Measurements from ENCODE around the gene PFKFB3.
A peak's percentile ranks its signal among the peaks of the same experiment; 100 is the strongest.
"Not testable (repeated sequence)": the region's sequence is repeated elsewhere in the genome, so short reads cannot be mapped to it uniquely, and the experiment has no call there.

Gene PFKFB3

DNA sequence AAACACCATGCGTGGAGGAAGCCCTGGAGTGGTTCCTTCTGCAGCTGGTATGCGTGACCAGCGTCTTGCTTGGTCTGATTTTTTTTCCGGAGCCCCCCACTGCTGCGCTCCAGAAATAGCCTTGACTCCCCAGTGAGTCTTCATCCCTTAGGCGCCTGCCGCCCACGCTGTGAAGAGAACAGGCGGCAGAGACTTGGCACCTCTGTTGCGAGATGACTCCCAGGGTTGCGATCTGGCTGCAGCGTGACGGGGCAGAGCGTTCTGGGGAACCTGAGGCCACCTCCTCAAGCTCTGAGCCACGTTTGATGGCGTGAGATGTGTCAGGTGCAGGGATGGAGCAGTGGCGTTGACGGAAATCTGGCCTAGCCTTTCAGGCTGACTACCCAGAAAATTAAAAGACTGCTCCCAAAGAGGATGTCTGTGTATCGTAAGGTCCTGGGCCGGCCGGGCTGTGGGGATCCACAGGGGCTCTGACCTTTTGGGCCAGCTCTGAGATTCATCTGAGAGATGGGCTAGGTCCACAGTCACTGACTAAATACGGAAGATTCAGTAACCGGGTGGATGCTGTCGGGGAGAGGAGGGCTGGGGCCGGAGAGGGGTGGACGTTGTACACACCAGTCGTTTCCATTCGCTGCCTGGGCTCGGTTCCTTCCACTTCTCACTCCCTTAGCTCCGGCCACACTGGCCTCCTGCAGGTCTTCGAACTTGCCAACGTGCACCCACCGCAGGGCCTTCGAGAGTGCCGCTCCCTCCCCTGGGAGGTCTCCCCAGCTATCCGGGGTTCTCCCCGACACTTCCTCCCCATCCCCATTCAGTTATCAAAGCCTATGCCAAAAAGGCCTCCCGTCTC lies 33.8 kb downstream of the PFKFB3 start:
- no peak for DNase-seq (ENCODE audit: low spot score)

DNA sequence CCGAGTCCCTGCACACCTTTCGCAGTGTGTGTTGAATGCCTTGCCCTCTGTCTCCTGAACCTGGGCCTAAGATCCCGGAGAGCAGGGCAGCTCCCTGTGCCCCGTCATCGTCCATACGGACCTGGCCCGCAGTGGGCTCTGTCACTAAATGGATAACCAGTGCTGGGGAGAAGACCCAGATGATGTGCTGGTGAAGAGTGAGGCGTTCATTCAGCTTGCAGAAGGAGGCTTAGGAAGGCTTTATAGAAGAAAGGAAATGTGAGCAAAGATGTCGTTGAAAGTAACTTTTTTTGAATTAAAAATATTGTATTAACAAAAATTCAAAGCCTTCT lies 34.4 kb downstream of the PFKFB3 start:
- no peak for DNase-seq (ENCODE audit: low spot score)

DNA sequence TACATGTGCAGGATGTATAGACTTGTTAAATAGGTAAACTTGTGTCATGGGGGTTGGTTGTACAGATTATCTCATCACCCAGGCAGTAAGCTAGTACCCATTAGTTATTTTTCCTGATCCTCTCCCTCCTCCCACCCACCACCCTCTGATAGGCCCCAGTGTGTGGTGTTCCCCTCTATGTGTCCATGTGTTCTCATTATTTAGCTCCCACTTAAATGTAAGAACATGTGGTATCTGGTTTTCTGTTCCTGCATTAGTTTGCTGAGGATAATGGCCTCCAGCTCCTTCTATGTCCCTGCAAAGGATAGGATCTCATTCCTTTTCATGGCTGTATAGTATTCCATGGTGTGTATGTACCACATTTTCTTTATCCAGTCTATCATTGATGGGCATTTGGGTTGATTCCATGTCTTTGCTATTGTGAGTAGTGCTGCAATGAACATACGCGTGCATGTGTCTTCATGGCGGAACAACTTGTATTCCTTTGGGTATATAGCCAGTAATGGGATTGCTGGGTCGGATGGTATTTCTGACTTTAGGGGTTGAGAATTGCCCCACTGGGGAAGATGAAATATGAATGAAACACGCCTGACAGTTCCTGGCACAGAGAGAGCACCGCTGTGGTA lies 36.0 kb downstream of the PFKFB3 start:
- DNase-seq (ENCODE audit: low spot score), result not testable (repeated sequence)

GRCh38 chr10:6239213-6239991 lies 36.7 kb downstream of the PFKFB3 start:
- DNase-seq (ENCODE audit: low spot score), result peak; percentile 90

DNA sequence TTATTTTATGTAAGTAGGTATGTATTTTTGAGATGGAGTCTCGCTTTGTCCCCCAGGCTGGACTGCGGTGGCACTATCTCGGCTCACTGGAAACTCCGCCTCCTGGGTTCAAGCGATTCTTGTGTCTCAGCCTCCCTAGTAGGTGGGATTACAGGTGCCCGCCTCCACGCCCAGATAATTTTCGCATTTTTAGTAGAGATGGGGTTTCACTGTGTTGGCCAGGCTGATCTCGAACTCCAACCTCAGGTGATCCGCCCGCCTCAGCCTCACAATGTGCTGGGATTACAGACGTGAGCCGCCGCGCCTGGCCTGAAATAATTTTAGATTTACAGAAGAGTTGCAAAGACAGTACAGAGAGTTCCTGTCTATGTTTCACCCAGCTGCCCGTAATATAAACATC lies 37.5 kb downstream of the PFKFB3 start:
- DNase-seq (ENCODE audit: low spot score), result no peak

- no peak for DNase-seq (ENCODE audit: low spot score)
These were observed 39.4 kb downstream of the PFKFB3 start for GRCh38 chr10:6242089-6242488.

DNA sequence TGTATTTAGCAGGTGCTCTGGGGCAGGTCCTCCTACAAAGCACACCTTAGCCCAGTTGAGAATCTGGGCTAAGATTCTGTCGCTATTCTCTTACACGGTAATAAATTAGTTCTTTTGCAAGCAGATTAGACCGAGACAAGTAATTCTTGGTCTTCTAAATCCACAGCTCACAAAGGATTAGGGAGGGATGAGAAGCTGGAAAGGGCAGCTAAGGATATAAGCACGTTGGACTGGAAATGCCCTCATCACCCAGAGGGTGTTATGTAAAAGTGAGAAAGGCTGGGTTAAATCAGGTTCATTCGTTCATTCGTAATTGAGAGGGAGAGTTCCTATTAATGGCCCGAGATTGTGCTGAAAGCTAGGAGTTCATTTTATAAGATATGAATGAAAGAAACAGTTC lies 41.8 kb downstream of the PFKFB3 start:
- no peak for DNase-seq (ENCODE audit: low spot score)

GRCh38 chr10:6247041-6247712 lies 44.4 kb downstream of the PFKFB3 start:
- DNase-seq (ENCODE audit: low spot score), result no peak

- DNase-seq (ENCODE audit: low spot score), result not testable (repeated sequence)
These were observed 46.2 kb downstream of the PFKFB3 start for GRCh38 chr10:6248908-6249307.

DNA sequence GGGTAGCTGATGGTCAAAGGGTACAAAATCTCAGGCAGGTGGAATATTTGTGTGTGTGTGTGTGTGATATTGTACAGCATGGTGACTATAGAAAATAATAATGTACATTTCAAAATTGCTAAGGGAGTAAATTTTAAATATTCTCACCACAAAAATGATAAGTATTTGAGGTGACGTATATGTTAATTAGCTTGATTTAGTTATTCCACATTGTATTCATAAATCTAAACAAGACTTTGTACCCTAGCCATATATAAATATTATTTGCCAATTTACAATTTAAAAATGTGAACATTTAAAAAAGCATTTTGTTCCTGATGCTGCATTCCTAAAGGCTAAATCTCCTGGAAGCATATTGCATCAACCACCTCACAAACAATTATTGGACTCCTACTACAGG lies 47.0 kb downstream of the PFKFB3 start:
- no peak for DNase-seq (ENCODE audit: low spot score)

GRCh38 chr10:6250745-6251144 lies 48.0 kb downstream of the PFKFB3 start:
- no peak for DNase-seq (ENCODE audit: low spot score)

- no peak for DNase-seq (ENCODE audit: low spot score)
These were observed 51.5 kb downstream of the PFKFB3 start for GRCh38 chr10:6254201-6254600.

DNA sequence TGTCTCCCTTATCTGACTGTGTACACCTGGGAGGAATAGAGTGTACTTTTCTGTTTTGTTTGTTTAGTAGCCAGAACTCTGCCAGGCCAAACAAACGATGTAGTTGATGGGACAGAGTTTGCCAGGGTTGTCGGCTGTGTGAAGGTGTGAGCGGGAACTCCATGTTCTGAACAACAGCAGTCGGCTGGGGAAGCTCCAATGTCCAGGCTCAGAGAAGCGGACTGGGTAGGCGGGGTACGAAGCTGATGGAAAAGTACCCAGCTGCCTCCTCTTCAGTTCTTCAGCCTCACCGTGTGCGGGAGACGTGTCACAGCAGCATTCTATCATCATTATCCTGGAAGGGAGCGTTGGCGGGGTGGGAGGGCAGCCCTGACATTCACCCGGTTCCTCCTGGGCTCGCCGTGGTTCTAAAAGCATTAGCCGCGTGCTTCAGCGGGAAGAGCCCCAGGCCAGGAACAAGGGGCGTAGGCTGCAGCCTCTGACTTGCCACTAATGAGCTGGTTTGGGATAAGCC lies 52.9 kb downstream of the PFKFB3 start:
- DNase-seq (ENCODE audit: low spot score), result no peak

DNA sequence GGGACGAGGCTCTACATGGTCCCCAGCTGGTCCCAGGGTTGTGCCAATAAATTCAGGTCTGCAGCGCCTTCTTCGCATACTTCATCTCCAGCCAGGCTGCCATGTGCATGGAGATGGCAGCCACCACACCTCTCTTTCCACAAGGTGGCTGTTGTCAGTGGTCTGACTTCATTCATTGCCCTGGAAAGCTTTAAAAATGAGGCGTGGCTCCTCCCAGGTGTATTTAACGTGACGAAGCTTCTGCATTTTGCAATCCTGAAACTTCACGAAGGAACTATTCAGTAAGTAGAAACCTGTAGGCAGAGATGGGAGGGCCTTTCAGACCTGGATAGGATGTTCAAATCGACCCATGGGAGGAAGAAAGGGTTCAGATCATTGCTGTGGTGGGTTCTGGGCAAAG lies 53.7 kb downstream of the PFKFB3 start:
- DNase-seq (ENCODE audit: low spot score), result no peak

DNA sequence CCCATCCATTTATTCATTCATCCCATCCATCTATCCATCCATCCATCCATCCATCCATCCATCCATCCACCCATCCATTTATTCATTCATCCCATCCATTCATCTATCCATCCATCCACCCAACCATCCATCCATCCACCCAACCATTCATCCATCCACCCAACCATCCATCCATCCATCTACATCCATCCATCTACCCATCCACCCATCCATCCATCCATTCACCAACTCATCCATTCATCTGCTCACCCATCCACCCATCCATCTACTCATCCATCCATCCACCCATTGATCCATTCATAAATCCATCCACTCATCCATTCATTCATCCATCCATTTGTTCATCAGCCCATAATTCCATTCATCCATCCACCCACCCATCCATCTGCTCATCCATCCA lies 56.4 kb downstream of the PFKFB3 start:
- DNase-seq (ENCODE audit: low spot score), result no peak

GRCh38 chr10:6260843-6261242 lies 58.1 kb downstream of the PFKFB3 start:
- no peak for DNase-seq (ENCODE audit: low spot score)

- DNase-seq (ENCODE audit: low spot score), result no peak
These were observed 65.2 kb downstream of the PFKFB3 start for GRCh38 chr10:6267941-6268340.

GRCh38 chr10:6269432-6269831 lies 66.7 kb downstream of the PFKFB3 start:
- DNase-seq (ENCODE audit: low spot score), result no peak

GRCh38 chr10:6269953-6270867 lies 67.5 kb downstream of the PFKFB3 start:
- DNase-seq (ENCODE audit: low spot score), result peak; percentile 90

DNA sequence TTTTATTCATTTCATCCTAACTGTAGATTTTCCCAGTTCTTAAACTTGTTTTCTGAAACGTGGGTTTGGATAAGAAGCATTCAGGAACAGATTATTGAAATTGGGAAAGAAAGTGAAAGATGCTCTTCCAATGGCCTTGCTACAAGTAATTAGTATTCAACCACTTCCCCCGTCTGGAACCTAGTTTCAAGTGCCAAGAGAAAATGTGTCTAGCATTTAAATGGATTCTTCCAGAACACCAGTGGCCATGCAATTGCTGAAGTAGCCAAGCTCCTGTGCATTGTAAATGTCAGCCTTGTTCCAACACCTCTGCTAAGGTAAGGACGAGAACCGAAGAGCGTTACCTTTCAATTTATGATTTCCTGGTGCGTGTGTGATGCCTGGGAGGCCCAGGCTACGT lies 68.2 kb downstream of the PFKFB3 start:
- no peak for DNase-seq (ENCODE audit: low spot score)

- DNase-seq (ENCODE audit: low spot score), result no peak
These were observed 68.9 kb downstream of the PFKFB3 start for GRCh38 chr10:6271663-6272062.

All from activated CD4-positive, alpha-beta T cell treated with anti-CD3 and anti-CD28 coated beads, Interleukin-2, Interleukin-4, amounts not matched to agents 100 ng/mL and 50 ng/mL, durations not matched to agents 16 hours and 8 hours (primary cell).